HG03442 (cell line): ENCODE data around the gene INPP5A.

Experiments used
- ATAC-seq: cut with Tn5 transposase; IDR thresholded peaks from one replicate; pipeline ENCODE4 v1.9.1; 2021; ENCODE audit warnings: mild to moderate bottlenecking, moderate library complexity; ENCODE audit not compliant: unreplicated experiment

Gene INPP5A

DNA sequence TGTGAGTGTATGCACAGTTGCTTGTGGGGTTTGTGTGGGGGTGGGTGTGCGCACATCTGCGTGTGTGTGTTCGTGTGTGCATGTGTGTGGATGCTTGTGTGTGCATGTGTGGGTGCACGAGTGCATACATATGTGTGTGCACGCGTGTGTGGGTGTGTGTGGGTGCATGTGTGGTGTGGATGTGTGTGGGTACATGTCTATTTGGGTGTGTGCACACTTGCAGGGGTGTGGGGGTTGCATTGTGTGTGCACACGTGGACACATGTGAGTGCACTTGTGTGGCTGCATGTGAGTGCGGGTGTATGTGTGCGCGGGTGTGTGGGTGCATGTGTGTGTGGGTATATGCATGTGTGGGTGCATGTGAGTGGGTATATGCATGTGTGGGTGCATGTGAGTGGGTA lies 174.7 kb downstream of the INPP5A start:
- no peak for ATAC-seq

DNA sequence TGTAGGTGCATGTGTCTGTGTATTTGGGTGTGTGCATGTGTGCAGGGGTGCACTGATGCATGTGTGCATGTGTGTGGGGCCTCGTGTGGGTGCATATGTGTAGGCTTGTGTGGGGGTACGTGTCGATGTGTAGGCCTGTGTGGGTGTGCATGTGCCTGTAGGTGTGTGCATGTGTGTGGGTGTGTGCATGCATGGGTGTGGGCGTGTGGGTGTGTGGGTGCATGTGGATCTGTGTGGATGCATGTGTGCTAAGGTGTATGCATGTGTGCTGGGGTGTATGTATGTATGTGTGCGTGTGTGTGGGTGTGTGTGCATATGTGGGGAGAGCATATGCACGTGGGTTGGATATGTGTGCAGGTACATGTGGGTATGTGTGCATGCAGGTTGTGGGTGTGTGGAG lies 175.2 kb downstream of the INPP5A start:
- no peak for ATAC-seq

DNA sequence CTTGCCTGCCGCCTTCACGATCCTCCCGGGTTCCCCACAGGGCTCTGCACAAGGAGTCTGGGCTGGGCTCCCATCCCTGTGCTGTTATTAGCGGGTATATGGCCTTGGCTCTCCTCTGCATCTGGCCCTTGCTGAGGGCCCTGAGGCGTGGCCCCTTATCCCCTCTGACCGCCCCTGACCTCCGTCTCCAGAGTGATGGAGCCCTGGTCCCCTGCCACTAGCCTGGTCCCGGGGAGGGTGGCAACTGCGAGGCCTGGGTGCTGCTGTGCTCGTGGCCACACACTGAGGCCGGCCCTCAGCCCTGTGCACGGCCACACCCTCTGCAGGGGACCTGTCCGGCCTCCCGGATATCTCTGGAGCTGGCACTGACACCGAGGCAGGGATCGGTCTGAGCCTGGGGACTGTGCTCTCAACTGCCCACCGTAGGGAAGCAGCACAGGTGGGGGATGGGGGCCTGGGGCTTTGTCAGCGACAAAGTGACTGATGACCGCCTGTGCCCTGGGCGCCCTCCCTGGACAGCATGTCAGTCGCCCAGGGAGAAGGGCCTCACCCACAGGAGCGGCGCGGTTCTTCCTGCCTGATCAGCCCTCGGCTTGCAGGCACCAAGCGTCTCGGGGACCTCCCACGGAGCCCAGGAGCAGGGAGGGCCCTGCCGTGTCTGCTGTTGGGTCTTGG lies 176.0 kb downstream of the INPP5A start:
- no peak for ATAC-seq

DNA sequence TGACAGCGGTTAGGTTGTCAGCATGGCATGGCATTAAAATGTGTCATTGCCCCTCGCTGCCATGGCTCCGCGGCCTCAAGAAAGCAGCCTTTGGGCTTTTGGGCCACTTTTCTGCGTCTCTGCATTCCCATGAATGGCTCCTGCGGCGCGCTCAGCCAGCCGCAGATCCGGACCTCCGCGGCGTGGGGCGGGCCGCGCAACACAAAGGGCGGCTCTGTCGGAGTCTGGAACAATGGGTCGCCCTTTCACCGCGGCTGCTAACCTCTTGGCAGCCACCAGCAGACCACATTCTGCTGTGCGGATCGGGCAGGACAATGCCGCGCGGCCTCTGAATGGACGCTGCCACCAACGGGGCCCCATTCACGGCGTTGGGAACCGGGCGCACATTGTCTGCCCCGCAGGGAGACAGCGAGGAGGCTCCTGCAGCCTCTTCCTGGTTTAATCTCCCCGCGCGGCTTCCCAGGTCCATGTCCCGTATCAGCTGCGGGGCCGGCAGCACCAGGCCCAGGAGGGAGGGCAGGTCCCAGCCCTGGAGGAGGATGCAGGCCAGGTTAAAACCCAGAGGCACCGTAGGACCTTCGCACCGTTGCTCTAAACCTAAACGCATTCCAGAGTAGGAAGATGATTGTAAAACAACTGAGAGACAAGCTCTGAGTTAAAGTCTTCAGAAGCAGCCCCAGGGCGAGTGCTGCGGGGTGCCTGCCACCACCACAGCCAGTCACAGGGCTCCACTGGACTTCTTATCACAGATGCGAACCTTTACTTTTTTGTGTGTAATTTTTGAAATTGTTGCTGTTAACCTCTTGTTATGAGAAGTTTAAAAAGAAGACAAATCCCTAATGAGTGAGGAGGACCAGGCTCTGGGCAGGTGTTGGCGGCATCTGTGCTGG lies 176.8 kb downstream of the INPP5A start:
- no peak for ATAC-seq

DNA sequence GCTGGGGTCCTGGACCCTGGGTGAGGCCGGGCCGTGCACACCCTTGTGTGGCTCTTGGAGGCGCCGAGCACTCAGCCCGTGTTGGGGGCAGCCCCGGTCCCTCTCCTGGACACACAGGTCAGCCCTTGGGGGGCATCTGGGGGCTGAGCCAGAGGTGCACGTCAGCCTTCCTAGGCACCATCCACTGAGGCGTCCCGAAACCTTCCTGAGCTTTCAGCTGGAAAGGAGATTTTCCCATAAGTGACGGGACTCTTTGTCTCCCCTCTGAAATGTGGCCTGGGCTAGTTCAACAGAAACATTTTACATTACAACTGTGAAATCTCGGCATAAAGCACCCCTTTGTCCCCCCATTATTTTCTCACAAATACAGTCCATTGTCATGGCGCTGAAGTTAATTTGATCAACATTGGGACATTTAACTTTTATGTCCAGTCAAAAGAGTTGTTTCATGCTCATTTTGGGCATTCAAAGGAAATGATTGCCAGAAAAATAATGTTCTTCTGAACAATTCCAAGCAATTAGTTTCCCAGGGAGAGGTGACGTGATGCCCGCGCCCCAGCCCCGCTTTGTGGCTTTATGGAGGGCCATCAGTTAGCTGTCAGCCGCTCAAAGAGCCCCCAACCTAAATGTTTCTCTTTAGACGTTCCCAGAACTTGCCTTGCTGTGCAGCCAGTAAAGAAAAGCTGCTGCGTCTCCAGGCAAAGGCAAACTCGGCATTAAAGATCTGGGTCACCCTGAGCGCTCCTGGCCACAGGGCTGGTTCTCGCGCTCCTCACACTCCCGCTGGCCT lies 177.6 kb downstream of the INPP5A start:
- ATAC-seq, result no peak

DNA sequence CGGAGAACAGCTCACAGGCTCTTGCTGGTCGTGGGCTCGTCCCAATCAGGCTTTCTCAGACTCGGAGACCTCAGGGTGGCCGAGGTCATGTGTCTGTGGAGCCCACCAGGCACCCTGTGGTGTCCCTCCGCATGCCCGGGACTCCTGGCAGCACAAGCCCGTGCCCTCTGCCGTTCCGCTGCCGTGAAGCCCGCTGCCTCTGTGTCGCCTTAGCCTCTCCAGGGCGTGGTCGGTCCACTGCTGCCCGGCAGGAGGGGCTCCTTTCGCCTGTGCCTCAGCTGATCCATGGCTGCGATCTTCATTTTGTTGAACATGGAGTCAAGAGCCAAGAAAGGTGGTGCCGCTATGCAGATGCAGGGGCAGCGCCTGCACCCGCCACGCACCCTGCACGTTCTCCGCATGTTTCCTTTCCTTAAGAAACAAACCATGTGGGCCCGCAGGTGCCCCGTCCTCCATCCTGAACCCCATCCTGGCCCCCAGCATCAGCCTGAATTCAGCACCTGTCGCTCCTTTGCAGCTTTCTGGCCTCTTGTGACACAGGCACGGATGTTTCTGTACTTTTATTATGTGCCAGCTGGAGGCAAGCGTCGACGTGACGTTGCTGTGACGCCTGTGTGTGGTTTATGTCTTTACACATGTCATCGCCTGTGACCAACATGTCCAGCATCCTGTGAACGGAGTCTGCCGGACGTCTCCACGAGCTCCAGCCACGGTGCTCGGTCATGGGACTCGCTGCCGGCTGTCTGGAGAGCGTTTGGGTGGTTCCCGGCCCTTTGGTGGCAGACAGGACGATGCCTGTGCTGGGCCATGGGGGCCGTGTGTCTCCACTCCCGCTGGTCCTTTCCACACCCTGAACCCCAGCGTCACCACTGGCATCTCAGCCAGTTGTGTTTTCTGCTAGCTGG lies 178.4 kb downstream of the INPP5A start:
- no peak for ATAC-seq

DNA sequence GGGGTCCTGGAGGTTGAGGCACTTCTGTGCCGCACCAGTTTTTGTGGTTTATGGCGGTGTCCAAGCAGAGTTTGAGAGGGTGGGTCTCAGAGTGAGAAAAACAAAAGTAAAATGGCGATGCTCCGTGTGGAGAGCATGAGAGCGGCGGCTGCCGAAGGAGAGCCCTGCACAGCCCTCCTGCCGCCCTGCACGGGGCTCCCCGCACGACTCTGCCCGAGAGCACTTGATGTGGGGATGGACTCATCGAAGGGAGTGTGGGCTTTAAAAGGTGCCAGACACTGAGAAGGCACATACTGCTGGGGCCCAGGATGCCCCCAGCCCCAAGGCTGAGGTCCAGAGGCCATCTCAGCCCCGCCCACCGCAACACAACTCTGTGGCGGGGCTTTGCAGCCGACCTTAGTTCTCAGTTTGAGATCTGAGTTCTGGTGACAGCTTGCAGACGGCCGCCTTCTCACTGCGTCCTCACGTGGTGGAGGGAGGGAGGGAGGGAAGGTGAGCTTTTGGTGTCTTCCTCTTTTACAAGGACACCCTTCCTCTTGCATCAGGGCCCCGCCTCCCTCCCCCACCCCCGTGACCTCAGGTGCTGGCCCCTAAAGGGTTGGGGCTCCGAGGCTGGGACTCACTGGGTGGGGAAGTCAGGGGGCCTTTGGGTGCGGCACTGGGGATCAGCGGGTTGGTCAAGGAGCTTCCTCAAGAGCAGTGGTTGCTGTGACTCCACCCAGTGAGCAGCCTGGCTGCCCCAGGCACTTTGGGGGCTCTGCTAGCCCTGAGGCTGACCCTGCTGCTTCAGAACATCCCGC lies 179.3 kb downstream of the INPP5A start:
- ATAC-seq, result no peak

DNA sequence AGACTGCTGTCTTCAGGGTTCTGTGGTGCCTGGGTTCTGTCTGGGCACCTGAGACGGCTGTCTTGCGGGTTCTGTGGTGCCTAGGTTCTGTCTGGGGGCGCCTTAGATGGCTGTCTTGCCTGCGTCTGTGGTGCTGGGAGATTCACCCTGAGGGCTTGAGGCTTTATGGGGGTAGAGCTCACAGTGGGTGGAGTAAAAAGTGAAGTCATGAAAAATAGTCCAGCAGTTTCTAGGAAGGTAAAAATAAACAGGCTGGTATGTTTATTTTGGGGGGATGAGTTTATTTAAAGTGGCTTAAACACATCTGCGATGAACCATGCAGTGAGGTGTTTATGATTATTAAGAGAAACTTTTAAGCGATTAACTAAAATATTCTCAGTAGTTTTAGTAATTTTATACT lies 184.1 kb downstream of the INPP5A start:
- ATAC-seq, result no peak

DNA sequence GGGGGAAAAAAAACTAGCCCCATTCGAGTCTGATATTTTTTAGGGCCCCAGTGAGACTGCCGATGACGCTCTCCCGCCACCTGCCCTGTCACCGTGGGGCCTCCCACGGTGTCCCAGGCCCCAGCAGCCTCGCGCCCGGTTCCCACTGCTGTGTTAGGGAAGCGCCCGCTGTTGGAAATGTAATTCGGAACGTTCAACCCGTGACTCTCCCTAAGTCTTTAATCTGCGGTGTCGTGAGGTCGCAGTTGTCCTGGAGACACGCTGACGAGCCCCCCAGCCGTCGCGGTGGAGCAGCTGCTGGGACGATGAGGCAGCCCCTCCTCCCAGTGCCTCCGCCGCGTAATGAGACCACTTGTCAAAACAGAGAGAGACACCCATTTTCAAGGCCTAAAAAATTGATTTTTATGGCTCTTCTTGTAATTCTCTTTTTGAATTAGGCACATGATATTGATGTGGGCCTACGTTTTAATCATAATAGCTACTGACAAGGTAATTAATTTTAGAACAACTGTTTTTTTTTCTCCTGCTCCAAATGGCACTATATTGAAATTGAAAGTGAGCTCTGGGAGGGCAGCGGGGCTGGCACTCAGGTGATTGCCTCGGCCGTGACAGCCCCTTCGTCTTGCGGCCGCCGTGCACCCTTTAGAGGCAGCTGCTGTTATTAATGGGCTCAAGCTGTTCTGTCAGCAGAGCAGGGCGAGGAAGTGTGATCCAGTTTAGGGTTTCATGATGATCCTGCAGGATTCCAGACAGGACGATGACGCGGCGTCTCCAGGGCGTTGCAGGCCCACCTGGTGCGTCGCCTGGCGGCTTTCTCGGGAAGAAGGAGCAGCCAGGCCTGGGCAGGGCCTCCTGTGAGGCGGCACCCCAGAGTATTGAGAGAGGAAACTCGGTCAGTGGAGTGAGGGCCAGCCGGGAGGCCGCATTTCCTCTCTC lies 185.1 kb downstream of the INPP5A start:
- no peak for ATAC-seq

DNA sequence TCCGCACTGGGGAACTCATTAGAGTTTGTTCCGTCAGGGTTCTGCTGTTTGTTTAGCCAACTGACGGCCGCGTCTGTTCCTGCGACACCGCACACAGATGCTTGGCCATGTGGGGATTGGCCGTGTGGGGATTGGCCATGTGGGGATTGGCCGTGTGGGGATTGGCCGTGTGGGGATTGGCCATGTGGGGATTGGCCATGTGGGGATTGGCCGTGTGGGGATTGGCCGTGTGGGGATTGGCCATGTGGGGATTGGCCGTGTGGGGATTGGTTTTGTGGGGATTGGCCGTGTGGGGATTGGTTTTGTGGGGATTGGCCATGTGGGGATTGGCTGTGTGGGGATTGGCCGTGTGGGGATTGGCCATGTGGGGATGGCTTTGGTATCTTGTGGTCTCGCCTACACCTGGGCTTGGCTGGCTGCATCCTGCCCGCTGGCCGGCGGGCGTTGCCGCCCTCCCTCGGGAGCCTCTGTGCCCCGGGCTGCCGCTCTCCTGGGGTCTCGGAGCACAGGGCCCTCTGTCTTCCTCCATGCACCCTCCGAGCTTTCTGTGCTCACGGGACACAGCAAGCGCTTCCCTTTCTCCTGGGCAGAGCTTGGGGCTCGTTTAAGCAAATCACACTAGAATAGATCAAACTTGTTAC lies 185.9 kb downstream of the INPP5A start:
- no peak for ATAC-seq

DNA sequence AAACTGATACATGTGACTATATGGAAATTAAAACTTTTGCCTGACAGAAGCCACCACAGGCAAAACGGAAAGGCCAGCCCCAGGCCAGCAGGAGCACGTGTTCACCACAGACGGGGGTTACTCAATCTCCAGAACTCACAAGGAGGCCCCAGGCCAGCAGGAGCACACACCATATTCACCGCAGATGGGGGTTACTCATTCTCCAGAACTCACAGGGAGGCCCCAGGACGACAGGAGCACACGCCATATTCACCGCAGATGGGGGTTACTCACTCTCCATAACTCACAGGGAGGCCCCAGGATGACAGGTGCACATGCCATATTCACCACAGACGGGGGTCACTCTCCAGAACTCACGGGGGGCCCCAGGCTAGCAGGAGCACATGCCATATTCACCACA lies 186.9 kb downstream of the INPP5A start:
- ATAC-seq, result no peak

DNA sequence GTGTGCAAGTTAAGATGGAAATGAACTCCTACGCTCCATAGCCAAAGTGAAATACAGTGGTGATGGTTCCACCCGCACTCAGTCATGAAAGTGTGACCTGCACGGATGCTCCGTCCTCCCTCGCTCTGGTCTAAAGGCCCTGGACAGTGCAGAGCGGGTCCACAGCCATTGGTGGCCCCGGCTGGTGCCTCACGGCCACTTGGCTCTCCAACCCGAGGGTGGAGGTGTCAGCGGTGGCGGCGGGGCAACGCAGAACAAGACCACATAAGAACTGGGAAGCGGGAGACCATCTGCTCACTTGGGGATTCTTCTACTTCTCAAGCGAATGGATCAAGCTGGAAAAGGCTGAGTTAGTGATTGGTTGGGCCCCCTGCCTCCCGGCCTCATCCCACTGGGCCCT lies 187.6 kb downstream of the INPP5A start:
- ATAC-seq, result no peak

DNA sequence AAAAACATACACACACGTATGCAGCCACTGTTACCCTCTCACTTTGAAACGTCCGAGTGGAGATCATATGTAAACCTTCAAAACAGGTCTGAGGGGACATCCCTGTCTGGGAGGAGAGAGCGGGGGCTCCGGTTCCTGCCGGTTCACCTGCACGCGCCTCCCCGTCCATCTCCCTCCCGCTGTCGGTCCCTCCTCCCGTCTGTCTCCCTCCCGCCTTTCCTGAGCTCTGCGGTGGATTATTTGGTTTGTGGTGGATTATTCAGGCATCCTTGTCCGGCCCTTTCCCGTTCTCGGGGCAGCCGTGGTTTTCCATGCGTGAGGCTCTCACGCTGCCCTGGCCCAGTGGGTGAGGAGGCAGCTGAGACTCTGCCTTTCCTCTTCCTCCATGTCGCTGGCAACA lies 188.6 kb downstream of the INPP5A start:
- no peak for ATAC-seq

DNA sequence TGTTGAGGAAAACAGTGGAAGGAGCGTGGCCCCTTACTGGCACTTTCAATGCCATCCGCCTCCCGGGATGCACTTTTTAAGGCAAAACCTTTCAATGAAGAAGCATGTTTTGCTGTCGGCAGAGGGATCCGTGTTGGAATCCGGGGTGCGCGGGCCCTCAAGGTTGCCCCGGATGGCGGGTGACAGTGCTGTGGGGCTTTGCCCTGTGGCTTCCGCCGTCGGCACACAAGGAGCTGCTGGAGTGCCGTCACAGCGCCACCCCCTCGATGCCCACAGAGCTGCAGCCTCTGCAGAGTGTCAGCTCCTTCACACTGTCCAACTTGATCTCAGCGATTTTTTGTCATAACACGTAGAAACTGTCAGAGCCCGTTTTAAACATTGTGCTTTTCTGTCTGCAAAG lies 189.4 kb downstream of the INPP5A start:
- ATAC-seq, result no peak

DNA sequence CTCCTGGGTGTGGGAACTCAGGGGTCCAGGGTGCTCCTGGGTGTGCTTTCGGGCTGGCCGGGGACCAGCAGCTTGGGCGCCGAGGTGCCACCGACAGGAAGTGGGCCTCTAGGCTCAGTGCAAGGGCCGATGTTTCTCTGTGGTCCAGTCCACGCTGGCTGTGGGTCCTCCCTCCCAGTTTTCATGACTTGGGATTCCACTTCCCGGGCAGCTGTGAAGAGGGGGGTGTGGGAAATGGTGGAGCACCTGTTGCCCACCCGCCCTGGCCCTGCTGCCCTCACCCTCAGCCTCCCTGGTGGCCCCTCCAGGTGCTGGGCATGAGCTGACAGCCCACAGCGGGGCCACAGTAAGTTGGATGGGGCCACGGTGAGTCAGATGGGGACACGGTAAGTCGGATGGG lies 189.8 kb downstream of the INPP5A start:
- no peak for ATAC-seq

DNA sequence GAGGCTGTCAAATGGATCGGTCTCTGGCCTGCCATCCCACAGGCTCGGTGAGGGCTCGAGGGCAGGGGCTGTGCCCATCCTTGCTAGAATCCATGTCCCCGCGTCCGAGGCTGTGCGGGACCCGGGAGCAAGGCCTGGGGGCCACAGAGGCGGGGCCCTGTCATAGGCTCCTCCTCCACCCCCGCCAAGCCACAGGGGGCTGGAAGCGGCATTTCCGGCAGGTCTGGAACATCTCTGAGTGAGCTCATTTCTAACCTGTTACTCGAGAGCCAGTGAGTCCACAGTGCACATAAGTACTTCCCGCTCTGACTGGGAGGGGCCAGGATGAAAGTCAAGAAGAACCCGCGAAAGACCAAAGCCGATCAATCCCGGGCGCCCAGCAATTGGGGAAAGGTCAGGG lies 190.7 kb downstream of the INPP5A start:
- ATAC-seq, result no peak

DNA sequence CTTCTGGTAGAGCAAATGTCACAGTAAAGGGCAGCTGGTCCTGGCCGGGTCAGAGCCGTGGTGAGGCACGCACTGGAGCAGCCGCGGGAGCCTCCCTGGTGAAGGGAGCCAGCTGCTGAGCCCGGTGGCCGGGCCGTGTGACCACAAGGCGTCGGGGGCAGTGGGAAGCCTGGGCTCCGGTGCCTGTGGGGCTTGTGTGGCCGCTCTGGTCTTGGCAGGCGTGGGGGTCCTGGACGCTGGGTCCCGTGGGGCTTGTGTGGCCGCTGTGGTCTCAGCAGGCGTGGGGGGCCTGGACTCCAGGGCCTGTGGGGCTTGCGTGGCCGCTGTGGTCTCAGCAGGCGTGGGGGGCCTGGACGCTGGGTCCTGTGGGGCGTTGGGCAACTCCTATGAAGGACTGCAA lies 191.2 kb downstream of the INPP5A start:
- ATAC-seq, result no peak
